H1 (cell line): ENCODE data around the gene SPTSSA. TPM values are rescaled to one million over a fixed set of nuclear protein-coding genes. Genes with fewer than 3 reads are reported as not detected.

Source experiments
- CTBP2 ChIP-seq: IDR thresholded peaks from 2 replicates; pipeline ENCODE4 v1.7.0; 2011; ENCODE audit warnings: borderline replicate concordance, mild to moderate bottlenecking, moderate library complexity, mixed read lengths, low read length; ENCODE audit not compliant: insufficient read depth, insufficient read length
- polyA plus RNA-seq, 7 experiments: library from polyadenylated mRNA; depleted of rRNA in 3 of 7; stranded (reverse) in 5 of 7; unstranded in 2 of 7; fragments of >200 nt in 5 of 7; fragments of 200-250 nt in 2 of 7; gene quantifications; 1 replicate in 5 of 7; 2 replicates in 1 of 7; 4 replicates in 1 of 7; pipeline versions ENCODE4 v1.2.1 to v1.2.3, GENCODE V29; 2011 to 2013; ENCODE audit warnings: missing spikeins in 2 of 7, mixed read lengths in 2 of 7
- total RNA-seq: library from RNA; stranded (reverse); fragmentation: NEBNext Ultra II Directional; extraction: Animal tissue kit (Norgen Biotek cat#: 25700); gene quantifications from 2 replicates; pipeline ENCODE4 v1.2.1, GENCODE V29; 2021

Gene SPTSSA
- total and polyA plus RNA-seq, 2 of the 8 experiments (the other 6 are each of a cell fraction or from before 2014, with no cell fraction given), result 24.9 to 28.5 TPM

- TF ChIP-seq CTBP2, result no peak
Measured at GRCh38 chr14:34438438-34438837, 23.6 kb downstream of the SPTSSA start (continued).
